GM18873 (cell line): ENCODE results near the gene BTBD9.

Source experiments
- ATAC-seq: cut with Tn5 transposase; IDR thresholded peaks from one replicate; pipeline ENCODE4 v1.9.1; 2021; ENCODE audit warnings: mild to moderate bottlenecking, moderate library complexity, moderate number of reproducible peaks; ENCODE audit not compliant: unreplicated experiment, low FRiP score

Gene BTBD9

DNA sequence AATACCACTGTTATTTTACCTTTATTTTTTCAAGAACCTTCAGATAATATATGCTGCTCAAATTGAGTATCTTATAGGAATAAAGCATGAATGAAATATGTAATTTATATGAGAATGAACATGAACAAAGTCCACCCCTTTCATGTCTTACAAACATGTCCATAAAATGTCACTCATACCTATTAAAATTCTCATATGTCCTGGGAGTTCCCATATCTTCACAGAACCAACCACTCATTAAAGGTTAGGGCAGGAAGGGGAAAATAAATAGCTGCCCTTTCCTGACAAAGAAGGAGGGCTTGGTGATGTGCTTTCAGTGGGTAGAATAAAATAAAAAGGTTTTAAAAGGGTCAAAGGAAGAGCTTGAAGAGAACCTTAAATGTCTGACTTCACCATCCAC, 125.3 kb downstream of the BTBD9 start:
- ATAC-seq, result no peak

- no peak for ATAC-seq
These were observed 127.5 kb downstream of the BTBD9 start for GRCh38 chr6:38512211-38512610.

GRCh38 chr6:38510205-38510604, 129.5 kb downstream of the BTBD9 start:
- no peak for ATAC-seq

DNA sequence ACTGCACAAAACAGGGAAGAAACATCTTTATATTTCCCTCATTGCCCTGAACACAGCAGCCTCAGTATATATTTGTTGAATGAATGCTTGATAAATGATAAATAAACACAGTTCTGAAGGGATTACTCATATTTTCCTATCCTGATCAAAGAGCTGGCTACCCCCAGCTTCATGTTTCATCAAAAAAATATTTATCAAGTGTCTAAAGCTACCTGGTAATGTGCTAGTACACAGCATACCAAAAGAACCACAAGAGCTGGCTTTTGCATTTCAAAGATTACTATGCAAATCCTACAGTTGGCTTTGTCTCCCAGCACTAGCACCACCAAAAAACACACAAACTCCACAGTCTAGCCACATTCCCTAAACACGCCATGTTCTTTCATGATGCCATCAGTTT, 130.0 kb downstream of the BTBD9 start:
- no peak for ATAC-seq

GRCh38 chr6:38508894-38509293, 130.8 kb downstream of the BTBD9 start:
- ATAC-seq, result no peak

DNA sequence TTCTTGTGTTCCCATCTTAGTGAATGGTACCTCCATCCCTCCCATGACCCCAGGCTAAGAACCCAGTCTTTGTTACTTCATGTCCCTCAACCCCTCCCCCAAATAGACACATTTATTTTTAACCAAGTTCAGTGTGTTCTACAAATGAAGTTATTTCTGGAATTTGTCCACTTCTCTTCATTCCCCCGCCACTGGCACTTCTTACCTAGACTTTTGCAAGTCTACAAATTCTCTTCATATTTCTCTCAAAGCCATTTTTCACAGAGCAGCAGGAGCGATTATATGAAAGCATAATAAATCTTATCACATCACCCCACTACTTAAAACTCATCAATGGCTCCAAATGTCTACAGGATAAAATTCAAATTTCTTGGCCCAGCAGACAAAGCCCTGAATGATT, 131.4 kb downstream of the BTBD9 start:
- no peak for ATAC-seq

DNA sequence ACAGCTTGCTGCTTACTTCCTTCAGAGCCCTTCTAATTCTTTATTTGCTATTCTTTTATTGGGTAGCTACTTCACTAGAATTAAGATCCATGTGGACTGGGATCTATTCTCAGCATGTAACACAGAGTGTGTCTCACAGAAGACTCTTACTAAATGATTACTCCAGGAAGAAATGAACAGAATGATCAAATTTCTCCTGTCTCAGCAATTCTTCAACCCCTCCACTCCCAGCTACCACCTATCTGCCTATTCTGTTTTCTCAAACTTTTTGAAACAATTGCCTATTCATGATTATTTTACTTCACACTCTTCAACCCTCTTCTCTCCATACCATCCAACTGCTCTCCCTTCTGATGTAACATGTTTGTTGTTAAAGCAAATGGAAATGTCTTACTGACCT, 132.6 kb downstream of the BTBD9 start:
- no peak for ATAC-seq

- ATAC-seq, result no peak
These were observed 133.9 kb downstream of the BTBD9 start for GRCh38 chr6:38505826-38506225.

DNA sequence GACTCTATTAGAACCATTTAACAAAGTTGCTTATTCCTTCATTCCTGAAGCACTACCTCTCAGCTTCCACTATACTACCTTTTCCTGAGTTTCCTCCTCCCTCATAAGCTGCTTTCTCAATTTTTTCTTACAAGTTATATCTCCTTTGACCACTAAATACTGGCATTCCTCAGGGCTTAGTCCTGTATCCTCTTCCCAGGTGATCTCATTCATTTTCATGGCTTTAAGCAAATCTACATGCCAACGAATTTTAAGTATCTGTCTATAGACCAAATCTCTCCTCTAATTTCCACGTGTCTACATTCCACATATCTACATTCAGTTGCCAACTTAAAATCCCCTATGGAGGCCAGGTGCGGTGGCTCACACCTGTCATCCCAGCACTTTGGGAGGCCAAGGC, 134.7 kb downstream of the BTBD9 start:
- no peak for ATAC-seq

DNA sequence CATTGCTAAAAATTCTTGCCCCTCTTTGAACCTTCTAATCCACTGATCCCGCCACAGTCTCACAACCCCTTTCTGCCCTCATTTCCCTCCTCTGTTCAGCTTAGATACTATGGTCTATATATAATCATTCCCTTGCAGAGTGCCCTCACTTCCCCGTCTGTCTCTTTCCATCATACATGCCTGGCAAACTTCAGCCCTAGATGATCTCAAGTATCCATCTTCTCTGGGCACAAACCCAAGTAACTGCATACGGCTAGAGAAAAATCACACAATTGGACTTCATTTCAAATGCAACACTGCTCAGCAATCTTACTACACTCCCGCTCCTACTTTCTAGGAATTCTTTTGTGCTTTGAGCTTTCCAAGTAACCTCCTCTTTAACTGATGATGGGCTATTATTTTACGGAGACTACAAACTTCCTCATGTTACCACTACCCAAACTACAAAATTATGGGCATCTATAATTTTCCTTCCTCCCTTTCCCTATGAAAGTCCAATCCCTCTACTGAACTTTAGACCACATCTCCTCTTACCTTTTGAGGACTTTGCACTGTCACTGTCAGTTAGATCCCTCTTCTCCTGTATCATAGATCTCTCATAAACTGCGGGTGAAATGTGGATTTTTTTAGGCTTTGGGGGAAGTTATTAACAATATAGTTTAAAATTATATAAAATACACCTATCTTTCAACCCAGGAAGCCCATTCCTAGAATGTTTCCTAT, 135.6 kb downstream of the BTBD9 start:
- no peak for ATAC-seq

GRCh38 chr6:38503032-38503773, 136.5 kb downstream of the BTBD9 start:
- no peak for ATAC-seq

DNA sequence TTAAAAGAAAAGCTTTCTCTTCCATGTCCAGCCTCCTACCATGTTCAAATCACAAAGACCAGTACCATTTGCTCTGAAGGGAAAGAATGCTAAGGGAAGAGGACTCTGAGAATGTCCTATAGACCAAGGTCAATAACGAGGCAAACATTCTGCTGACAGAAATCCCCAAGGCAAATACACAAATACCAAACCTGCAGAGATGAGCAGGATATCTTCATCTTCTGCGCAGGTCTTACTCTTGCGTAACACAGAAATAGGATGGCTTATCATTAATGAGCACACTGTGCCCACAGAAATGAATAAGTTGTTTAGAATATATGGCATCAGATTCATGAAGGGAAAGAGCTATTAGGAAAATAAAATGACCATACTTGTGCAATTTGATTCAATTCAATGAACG, 137.3 kb downstream of the BTBD9 start:
- no peak for ATAC-seq

GRCh38 chr6:38501931-38502330, 137.8 kb downstream of the BTBD9 start:
- no peak for ATAC-seq

DNA sequence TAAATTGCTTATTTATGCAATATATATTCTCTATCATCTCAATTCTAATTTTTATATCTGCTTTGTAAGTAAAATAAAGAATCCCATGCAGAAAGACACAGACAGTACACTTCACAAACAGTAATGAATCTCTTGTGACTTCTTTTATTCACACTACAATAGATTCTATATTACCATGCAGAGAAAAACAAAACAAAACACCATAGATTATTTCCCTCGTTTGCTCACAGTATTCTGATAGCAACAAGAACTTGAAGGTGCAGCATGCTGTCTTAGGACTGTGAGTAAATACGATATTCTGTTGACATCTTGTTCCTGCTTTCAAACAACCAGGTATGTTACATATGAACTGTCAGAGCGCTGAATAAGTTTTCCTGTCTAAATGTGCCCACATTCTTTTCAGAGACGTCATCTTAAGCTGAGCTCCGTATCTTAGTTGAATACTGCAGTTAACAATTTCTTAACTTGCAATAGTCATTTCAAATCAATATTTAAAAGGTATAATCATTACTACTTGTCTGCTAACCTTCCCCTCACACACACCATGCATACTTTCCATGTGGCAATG, 140.1 kb downstream of the BTBD9 start:
- ATAC-seq, result no peak

- no peak for ATAC-seq
These were observed 140.8 kb downstream of the BTBD9 start for GRCh38 chr6:38498805-38499445.

DNA sequence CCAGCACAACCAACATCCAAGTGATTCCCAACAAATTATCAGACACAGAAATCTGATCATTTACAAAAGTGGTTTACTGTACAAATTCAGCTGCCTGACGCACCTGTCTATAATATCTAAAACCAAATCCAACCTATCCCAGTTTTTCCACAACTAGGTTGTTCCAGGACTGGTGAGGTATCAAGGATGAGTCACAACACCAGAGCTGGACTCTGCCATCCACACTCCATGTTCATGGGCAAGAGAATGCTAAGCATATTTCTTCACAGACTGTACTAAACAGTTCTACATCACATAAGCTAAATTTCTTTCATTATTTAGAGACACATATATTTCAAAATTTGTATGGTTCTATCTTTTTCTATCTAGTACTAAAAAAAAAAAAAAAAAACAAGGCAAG, 141.6 kb downstream of the BTBD9 start:
- no peak for ATAC-seq

- no peak for ATAC-seq
These were observed 142.2 kb downstream of the BTBD9 start for GRCh38 chr6:38497546-38497945.

DNA sequence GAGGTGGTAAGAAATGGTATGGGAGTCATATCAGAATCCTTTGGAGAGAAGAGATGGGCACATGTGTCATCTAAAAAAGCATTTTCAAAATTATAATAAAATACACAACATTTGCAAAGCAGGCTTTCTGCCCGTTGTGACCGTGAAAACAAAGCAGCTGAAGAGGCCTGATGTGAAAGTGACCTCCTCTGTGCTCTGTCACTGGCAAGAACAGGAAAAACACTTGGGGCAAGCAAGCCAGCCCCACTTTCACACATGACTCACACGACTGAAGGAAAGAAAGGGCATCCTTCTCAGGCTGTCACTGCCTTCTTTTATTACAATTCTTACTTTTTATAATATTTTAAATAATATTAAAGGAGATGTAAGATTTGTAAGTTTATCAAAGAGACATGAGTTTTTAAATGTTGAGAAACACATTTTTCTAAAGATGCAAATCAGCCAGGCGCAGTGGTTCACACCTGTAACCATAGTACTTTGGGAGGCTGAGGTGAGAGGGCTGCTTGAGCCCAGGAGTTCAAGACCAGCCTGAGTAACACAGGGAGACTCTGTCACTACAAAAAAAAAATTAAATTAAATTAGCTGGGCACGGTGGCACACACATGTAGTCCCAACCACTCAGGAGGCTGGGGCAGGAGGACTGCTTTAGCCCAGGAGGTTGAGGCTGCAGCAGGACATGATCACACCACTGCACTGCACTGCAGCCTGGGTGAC, 143.7 kb downstream of the BTBD9 start:
- no peak for ATAC-seq

GRCh38 chr6:38495518-38495917, 144.2 kb downstream of the BTBD9 start:
- ATAC-seq, result no peak

DNA sequence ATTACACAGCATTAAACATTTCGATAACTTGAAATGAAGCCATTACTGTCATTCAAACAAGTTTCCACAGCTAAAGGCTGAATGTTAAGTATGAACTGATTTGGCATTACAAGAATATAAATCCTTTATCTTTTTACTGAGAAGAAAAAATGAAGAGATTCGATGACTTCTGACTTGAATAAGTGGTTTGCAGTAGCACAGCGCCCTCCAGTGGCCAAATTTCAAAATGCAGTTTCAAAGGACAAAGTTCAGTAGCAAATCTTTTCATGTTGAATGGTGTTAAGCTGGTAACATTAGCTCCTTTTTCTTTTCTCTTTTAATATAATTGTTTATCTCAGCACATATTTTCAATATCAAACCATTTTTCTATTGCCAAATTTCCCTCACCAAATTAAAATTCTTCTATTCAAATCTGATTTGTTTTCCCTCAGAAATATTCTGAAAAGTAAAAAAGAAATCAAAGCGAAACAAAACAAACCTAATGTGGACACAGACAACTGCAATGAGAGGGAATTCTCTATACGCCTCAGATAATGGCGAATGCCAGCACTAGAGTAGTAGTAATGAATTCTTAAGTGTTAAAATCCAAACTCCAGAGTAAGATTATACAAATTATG, 145.7 kb downstream of the BTBD9 start:
- ATAC-seq, result no peak
